DMS 273 (cell line): ENCODE measurements around the gene EEF1AKMT2.
A peak's percentile ranks its signal among the peaks of the same experiment; 100 is the strongest.
"Not testable (repeated sequence)": the region's sequence is repeated elsewhere in the genome, so short reads cannot be mapped to it uniquely, and the experiment has no call there.

Experiments used
- DNase-seq: peaks from one replicate; lab custom pipeline; 2025; ENCODE audit not compliant: unreplicated experiment; lab: John Stamatoyannopoulos, UW

Gene EEF1AKMT2

DNA sequence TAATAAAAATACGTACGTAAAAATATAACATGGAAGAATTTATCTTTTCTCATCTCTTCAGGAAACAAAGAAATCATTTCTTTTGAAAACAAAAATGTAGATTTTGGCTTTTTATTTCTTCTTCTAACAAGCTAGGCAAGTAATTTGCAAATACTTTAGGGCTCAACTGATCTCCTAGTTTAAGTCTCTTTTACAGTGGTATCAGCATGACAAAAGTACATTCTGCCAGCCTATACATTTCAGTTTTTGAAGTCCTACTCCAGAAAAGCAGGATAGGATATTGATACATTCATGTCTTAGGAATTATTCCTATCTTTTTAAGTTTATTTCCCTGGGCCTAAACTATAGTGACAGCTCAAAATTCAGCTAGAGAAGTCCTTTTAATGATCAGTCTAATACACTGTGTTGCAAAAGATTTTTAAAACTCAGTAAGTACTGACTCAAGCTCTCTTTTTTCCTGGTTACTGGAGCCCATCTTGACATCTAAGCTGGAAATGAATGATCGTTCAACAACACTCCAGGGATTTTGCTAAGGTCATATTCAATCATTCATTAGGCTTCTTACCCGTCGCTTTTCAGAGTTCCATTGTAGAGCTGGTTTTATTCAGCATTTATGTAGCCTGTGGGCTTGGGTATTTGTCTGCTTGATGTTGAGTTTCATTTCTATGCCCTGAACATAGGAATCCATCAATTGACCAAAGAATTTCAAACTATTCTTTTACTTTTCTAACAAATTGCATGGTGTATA is 35.4 kb downstream of the EEF1AKMT2 start:
- DNase-seq: no peak

GRCh38 chr10:124755581-124755980 is 36.1 kb downstream of the EEF1AKMT2 start:
- DNase-seq: no peak

DNA sequence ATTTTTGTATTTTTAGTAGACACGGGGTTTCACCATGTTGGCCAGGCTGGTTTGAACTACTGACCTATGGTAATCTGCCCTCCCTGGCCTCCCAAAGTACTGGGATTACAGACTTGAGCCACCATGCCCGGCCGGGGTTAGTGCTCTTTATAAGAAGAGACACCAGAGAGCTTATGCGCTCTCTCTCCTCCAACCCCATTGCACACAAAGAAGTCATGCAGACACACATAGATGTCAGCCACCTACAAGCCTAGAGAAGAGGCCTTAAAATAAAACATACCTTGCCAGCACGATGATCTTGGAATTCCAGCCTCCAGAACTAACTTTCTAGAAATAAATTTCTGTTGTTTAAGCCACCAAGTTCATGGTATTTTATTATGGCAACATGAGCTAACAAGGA is 37.5 kb downstream of the EEF1AKMT2 start:
- DNase-seq: no peak

- no peak for DNase-seq
Measured at GRCh38 chr10:124748953-124749645, 42.6 kb downstream of the EEF1AKMT2 start.

DNA sequence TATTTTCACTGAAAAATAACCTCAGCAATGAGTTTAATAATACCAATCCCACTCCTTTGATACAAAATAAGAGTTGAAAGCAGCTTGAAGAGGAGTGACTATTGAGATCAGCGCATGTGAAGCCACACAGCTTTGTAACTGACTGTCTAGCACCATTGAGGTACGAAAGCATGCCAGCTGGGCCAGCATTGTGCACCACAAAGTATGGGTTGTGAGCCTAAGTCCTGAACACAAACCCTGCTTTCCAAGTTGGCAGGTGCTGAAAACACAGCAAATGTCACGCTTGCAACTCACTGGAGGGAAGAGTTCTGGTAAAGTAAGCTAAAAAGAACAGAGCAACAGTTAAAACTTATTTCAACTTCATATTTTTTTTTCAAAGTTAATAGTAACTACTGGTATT is 43.5 kb downstream of the EEF1AKMT2 start:
- DNase-seq: no peak

GRCh38 chr10:124747745-124748144 is 43.9 kb downstream of the EEF1AKMT2 start:
- DNase-seq: no peak

GRCh38 chr10:124746992-124747391 is 44.7 kb downstream of the EEF1AKMT2 start:
- no peak for DNase-seq

DNA sequence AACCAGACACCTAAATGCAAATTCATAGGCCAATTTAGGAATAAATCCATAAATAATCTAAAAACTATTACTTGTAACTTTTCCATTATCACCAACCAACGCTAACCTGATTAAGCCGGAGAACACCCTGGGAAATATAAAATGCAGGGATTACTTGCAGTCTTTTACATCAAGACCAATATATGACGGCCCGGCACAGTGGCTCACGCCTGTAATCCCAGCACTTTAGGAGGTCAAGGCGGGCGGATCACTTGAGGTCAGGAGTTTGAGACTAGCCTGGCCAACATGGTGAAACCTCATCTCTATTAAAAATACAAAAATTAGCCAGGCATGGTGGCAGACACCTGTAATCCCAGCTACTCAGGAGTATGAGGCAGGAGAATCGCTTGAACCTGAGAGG is 45.2 kb downstream of the EEF1AKMT2 start:
- not testable (repeated sequence) for DNase-seq

- DNase-seq: peak; percentile 65
Measured at GRCh38 chr10:124745673-124746072, 46.0 kb downstream of the EEF1AKMT2 start.

- DNase-seq: no peak
Measured at GRCh38 chr10:124745252-124745651, 46.4 kb downstream of the EEF1AKMT2 start.

GRCh38 chr10:124744102-124745050 is 47.3 kb downstream of the EEF1AKMT2 start, which contains the start of gene FAM53B:
Gene FAM53B (minus strand): TSS chr10:124744378. CDS start chr10:124706713, 37,665 bp downstream.
- DNase-seq: peak; percentile 94

GRCh38 chr10:124743191-124744101 is 48.2 kb downstream of the EEF1AKMT2 start:
- peak; percentile 51 for DNase-seq

DNA sequence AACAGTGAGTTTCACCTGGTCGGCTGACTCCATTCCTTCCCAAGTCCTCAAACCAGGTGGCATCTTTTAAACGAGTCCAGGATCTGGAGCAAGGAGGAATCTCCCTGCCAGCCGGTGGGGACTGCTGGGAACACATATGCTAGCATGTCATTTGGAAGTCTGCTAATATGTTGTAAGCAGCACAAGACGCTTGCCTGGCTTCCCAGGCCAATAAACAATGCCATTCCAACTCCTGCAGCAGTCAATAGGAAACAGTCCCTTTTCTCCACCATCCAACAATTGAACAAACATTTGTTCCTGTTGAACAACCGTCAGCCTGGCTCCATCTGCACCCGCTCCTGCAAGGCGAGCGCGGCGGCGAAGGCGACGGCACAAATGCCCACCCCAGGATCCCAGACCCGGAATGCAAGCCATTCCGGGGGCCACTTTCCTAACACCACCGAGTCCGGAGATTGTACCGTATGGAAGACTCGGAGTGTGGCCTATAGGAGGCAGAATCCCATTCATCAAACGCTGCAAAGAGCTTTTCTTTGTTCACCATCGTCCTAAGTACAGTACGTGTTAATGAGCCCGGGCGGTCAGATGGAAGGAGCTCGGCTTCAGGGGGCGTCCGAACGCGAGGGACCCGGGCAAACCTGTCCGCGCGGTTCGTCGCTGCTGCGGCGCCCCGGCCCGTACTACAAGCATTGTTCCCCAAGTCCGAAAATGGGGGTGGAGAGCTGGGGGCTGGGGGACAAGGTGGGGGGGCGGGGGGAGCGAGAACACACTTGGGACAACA is 49.1 kb downstream of the EEF1AKMT2 start:
- DNase-seq: peak; percentile 69

- no peak for DNase-seq
Measured at GRCh38 chr10:124741922-124742412, 49.7 kb downstream of the EEF1AKMT2 start.

DNA sequence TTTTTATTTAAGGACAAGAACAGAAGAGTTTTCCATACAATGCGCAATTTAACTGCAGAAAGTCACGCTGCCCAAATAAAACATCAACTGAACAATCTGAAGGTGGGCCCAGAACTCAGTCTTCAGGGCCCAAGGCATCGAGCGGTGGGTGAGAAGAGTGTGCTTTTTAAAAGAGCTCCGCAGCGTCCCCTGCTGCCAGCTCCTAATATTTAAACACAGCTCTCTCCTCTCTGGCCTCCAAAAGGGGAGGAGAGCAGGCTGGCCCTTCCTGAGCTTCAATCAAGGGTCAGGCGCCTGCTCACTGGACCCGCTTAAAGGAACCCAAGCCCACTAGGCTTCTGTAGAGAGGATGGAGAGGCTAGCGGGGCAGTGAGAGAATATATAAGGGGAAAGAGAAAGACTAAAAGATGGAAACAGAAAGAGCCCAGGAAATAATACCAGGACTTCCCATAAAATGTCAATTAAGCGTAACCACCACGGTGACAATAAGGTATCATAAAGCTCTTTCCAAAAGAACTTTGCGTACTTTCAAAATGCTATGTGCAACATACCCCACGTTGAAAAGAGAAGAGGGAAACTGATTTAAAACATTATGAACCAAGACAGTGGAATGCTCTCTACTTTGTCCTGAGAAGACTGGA is 50.3 kb downstream of the EEF1AKMT2 start:
- peak; percentile 84 for DNase-seq

DNA sequence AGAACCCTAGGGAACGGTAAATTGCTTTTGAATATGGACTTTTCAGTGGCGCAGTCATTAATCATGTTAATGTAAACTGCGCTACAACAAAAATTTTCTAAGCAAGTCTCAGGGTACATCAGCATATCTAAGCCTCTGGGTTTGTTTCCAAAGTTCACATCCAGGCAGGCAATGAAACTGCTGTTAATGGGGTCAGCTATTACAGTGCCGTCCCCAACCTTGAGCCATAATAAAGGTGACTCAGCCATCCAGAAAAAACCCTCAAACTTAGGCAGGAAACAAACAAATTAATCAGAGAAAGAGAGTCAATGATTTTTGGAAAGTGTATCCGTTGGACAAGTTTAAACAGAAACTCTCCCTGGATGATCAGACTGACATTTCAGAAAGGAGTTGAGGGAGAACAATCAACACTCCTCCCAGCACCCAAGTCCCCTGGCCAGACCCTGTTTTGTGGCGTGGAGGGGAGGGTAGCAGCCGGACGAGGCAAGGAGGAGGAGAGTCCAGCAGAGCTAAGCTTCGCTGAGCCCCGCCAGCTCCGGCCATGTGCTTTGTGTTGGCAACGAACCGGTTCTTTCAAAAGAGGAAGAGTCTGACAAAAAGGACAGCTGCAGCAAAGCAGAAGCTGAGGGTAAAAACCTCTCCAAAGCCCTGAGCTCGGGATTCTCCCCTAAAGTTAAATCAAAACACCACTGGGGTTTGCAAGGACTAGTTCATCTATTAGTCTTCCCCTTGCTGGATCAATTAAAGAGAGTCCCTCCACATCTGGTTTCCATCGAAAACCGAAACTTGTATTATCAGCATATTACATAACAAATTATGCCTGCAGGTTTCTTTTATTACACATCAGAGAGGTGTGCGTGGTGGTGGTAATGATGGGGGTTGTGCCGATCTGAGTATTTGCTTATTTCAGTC is 51.1 kb downstream of the EEF1AKMT2 start:
- DNase-seq: peak; percentile 16

- no peak for DNase-seq
Measured at GRCh38 chr10:124739986-124740368, 51.7 kb downstream of the EEF1AKMT2 start.
